IPS-15b (cell line): ENCODE data around the gene BPI.
"Not testable (repeated sequence)": the region's sequence is repeated elsewhere in the genome, so short reads cannot be mapped to it uniquely, and the experiment has no call there.

Experiments
- H3K27me3 ChIP-seq: one replicate; pipeline ENCODE4 v1.6.1; 2013; ENCODE audit warnings: low read length; ENCODE audit not compliant: control insufficient read depth, insufficient read depth
- H3K36me3 ChIP-seq: one replicate; pipeline ENCODE4 v1.6.1; 2013; ENCODE audit warnings: low read length; ENCODE audit not compliant: control insufficient read depth, insufficient read depth
- H3K4me1 ChIP-seq: one replicate; pipeline ENCODE4 v1.6.1; 2013; ENCODE audit warnings: mild to moderate bottlenecking, low read length; ENCODE audit not compliant: control insufficient read depth, insufficient read depth
- H3K4me3 ChIP-seq: one replicate; pipeline ENCODE4 v1.5.1; 2013; ENCODE audit warnings: low read depth, low read length
- H3K9ac ChIP-seq: one replicate; pipeline ENCODE4 v1.6.1; 2013; ENCODE audit warnings: low read depth, mild to moderate bottlenecking, low read length
- H3K9me3 ChIP-seq: one replicate; pipeline ENCODE4 v1.6.1; 2013; ENCODE audit warnings: mild to moderate bottlenecking, low read length; ENCODE audit not compliant: control insufficient read depth, insufficient read depth

Gene BPI

DNA sequence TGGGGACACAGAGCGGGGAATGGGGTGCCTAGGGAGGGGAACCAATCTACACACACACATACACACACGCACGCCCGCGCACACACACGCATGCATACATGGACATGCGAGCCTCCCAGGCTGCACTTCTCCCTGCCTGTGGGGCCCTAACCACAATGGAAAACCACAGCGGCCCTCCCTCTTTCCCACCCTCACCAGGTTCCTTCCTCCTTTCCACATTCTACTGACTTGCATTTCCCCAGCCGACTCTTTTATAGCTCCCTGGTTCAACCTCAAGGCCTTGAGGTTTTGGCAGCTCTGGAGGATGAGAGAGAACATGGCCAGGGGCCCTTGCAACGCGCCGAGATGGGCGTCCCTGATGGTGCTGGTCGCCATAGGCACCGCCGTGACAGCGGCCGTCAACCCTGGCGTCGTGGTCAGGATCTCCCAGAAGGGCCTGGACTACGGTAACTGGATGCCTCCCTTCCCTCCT lies at the start of gene BPI:
Gene BPI, plus strand, starts transcription at position 249 of the 472 bp plus-strand sequence. Its CDS starts 68 bp downstream, at position 317.
- H3K4me3 ChIP-seq = no peak within 1 kb of the TSS
- H3K27me3 ChIP-seq = no peaks in the 10 kb centered on the region
- no peaks in the 10 kb centered on the region for H3K36me3 ChIP-seq
- no peaks in the 10 kb centered on the region for H3K9me3 ChIP-seq
- no peak within 1 kb of the TSS for H3K9ac ChIP-seq
- peaks cover 4% of the 10 kb centered on the region for H3K4me1 ChIP-seq

DNA sequence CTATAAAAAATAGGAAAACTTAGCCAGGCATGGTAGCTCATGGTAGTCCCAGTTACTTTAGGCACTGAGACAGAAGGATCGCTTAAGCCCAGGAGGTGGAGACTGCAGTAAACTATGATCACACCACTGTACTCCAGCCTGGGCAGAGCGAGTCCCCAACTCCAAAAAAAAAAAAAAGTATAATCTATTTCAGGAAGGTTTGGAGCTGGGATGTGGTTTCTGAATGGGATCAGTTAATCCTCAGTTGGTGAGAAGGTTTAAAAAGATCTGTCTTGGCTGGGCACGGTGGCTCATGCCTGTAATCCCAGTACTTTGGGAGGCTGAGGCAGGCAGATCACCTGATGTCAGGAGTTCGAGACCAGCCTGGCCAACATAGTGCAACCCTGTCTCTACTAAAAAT lies 49.3 kb upstream of the BPI start:
- H3K36me3 ChIP-seq, H3K4me3 ChIP-seq, H3K9ac ChIP-seq: not testable (repeated sequence)

DNA sequence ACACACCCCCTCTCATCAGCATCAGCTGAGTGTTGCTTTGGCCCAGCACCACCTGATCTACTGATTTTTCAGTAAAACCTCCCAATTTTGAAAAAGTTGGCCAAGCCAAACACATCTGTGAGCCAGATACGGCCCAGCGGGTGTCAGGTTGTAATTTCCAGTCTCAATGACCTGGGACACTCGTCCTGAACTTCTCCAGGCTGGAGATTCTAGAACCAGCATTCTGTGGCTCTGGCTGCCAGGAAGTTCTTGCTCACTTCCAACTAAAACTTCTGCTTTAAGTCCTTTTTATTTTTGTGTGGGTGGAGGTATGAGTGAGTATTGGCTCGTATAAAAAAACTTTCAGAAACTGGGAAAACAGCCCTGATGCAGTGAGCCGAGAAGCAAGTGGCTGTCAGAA lies 48.6 kb upstream of the BPI start:
- Histone ChIP-seq H3K9ac (no peak overlapping the region), H3K27me3 (peaks cover 12% of the 10 kb centered on the region)

More for the DNA sequence above, 49.3 kb upstream of the BPI start:
- not testable (repeated sequence) for H3K9me3 ChIP-seq, H3K4me1 ChIP-seq, H3K27me3 ChIP-seq

DNA sequence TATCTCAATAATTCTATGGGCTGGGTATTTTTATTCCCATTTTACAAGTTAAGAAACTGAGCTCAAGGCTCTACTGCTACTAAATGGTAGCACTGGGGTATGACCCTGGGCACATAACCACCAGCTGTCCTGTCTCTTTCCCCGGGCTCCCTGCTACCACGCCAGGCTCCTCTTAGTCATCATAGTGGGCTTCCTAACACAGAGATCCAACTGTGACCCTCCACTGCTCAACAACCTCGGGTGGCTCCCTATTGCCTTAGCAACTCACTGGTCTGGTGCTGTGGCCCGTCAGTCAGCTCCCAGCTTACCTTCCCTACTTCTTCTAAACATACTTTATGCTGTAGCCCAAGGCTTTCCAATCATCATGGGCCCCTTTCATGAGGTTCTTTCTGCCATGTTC lies 47.9 kb upstream of the BPI start:
- no peaks in the 10 kb centered on the region for H3K9me3 ChIP-seq
- no peaks in the 10 kb centered on the region for H3K36me3 ChIP-seq
- no peak overlapping the region for H3K9ac ChIP-seq
- H3K4me1 ChIP-seq = peaks cover 7% of the 10 kb centered on the region
- peaks cover 14% of the 10 kb centered on the region for H3K27me3 ChIP-seq
- H3K4me3 ChIP-seq = no peak overlapping the region

More for the DNA sequence above, 48.6 kb upstream of the BPI start:
- H3K36me3 ChIP-seq = no peaks in the 10 kb centered on the region
- no peaks in the 10 kb centered on the region for H3K9me3 ChIP-seq
- H3K4me3 ChIP-seq = no peak overlapping the region
- H3K4me1 ChIP-seq = peaks cover 7% of the 10 kb centered on the region

DNA sequence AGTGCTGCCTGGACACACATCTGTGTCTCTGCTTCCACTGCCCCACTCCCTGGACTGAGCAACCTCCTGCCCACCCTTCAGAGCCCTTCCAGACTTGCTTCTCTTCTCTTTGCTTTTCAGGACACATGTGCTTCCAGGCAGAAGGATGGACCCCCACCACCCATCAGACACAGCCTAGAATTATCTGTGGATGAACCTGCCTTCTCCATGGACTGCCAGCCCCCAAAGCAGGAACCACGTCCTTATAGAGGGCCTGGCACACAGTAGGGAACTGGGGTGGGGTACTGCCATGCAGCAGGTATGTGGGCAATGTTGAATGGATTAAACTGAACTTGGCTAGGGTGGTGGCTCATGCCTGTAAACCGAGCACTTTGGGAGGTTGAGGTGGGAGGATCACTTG lies 47.0 kb upstream of the BPI start:
- Histone ChIP-seq H3K27me3 (peaks cover 17% of the 10 kb centered on the region), H3K36me3 (no peaks in the 10 kb centered on the region), H3K4me1 (peaks cover 7% of the 10 kb centered on the region), H3K9ac (no peak overlapping the region), H3K9me3 (no peaks in the 10 kb centered on the region), H3K4me3 (no peak overlapping the region)

DNA sequence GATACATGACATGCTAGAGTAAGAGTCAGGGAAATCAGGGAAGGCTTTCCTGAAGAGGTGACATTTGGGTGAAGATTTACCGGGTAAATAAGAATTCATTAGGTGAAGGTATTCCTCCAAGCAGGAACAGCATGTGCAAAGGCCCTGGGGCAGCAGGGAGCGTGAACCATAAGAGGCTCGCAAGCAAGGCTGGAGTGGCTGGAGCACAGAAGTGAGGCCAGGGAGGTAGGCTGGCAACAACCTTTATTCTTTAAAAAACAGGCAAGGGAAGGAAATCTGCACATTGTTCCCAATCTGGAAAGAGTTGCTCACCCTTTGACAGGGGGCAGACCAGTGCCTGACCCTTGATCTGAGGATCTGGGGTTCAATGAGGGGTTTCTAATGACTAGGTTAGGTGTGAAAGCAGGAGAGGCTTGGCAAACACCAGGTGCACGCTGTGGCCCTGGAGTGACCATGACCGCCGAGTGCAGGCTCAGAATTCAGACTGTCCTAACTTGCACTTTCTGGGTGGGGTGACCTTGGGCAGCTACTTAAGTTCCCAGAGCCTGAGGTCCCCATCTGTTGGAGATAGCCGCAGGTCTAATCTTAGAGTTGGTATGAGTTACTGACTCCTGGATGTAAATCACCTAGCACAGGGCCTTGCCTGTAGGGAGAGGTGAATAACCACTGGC lies 45.3 kb upstream of the BPI start:
- peaks cover 20% of the 10 kb centered on the region for H3K27me3 ChIP-seq
- H3K9ac ChIP-seq = no peak overlapping the region

DNA sequence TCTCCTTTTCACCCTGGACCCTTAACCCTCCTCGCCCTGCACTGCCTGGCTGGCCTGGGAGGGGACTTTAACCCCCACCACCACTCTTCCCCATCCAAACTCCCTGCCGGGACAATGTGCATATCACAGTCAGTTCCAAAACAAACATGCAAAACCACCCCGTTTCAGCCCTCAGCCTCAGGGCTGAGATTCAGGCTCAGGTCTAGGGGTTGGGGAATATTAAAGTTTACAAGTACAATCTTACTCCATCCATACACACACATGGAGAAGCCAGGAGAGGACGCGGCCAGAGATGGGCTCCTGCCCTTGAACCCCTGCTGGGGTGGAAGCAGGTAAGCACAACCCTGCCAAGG lies 44.0 kb upstream of the BPI start:
- peak overlapping the region; percentile 55 for H3K4me3 ChIP-seq

More for the DNA sequence above, 45.3 kb upstream of the BPI start:
- Histone ChIP-seq H3K4me1 (peaks cover 4% of the 10 kb centered on the region), H3K36me3 (no peaks in the 10 kb centered on the region), H3K4me3 (no peak overlapping the region), H3K9me3 (no peaks in the 10 kb centered on the region)

DNA sequence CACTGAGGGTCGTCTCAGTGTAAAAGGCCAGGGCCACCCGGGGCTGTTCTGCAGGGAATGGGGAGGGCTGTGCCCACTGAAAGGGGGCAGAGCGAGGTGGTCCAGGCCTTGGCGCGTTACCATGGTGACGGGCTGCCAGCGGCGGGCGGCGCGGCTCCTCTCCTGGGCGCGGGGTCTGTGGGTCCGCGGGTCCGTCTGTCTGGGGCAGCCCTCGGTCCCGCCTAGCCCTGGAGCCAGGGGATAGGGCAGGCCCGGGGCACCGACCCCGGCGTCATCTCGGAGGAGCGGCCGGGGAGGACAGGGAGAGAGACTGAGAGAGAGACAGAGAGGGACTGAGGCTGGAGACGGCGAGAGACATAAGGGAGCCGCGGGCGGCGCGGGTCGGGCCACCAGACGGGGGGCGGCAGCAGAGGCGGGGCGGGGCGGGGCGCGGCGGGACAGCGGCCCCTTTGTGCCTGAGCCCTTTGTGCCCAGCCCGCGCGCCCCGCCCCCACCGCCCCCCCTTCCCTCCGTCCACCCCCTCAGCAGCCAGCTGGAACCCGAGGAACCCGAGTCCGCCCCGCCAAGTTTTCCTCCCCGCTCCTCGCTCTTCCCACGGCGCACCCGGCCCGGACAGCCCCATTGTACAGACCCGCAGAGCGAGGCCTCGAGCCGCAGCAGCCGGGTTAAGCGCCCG lies 43.4 kb upstream of the BPI start, which contains the start of gene KIAA1755:
Gene KIAA1755, minus strand, starts transcription at position 358 of the 676 bp plus-strand sequence. Its CDS starts 235 bp downstream, at position 123.
- Histone ChIP-seq H3K27me3 (peaks cover 20% of the 10 kb centered on the region), H3K9me3 (no peaks in the 10 kb centered on the region), H3K4me3 (peak within 1 kb of the TSS; percentile 55), H3K36me3 (no peaks in the 10 kb centered on the region), H3K9ac (no peak within 1 kb of the TSS), H3K4me1 (peaks cover 4% of the 10 kb centered on the region)

More for the DNA sequence above, 44.0 kb upstream of the BPI start:
- no peaks in the 10 kb centered on the region for H3K9me3 ChIP-seq
- H3K27me3 ChIP-seq = peaks cover 20% of the 10 kb centered on the region
- H3K36me3 ChIP-seq = no peaks in the 10 kb centered on the region
- peaks cover 4% of the 10 kb centered on the region for H3K4me1 ChIP-seq
- no peak overlapping the region for H3K9ac ChIP-seq

DNA sequence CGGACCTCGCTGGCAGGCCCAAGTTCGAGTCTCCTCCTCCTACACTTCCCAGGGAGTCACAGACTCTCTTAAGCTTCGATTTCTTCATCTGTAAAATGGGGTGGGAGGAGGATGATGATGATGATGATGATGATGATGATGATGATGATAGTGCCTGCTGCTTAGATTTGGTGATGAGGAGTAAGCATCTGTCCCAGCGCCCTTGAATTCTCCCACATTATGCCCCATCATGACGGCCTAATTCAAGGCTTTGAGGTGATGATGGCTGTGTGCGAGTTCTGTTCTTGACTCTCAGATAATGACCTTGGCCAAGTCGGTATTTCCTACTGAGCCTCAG lies 42.9 kb upstream of the BPI start:
- Histone ChIP-seq H3K4me1 (peaks cover 4% of the 10 kb centered on the region), H3K9ac (no peak overlapping the region), H3K36me3 (no peaks in the 10 kb centered on the region), H3K27me3 (peaks cover 20% of the 10 kb centered on the region), H3K4me3 (peak overlapping the region; percentile 37), H3K9me3 (no peaks in the 10 kb centered on the region)

DNA sequence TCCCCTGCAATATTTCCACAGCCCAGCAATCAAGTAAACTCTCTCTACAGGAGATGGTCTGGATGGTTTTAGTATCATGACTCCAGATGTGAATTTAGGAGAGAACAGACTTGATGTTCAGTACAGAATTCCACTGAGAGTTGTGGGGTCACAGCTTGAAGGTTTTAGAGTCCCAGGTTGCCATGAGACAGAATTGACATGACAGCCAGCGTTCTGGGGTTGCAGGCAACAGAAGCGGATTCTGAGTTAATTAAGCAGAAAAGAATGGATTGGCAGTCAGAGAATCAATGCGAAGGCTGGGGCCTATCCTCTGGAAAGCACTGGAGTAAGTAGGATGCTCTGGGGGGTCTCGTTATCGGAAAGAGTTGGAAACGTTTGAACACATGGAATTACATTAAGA lies 41.0 kb upstream of the BPI start:
- H3K9me3 ChIP-seq = no peaks in the 10 kb centered on the region
- H3K9ac ChIP-seq = no peak overlapping the region
- no peak overlapping the region for H3K4me3 ChIP-seq
- H3K36me3 ChIP-seq = no peaks in the 10 kb centered on the region
- peaks cover 4% of the 10 kb centered on the region for H3K4me1 ChIP-seq
- peaks cover 20% of the 10 kb centered on the region for H3K27me3 ChIP-seq

DNA sequence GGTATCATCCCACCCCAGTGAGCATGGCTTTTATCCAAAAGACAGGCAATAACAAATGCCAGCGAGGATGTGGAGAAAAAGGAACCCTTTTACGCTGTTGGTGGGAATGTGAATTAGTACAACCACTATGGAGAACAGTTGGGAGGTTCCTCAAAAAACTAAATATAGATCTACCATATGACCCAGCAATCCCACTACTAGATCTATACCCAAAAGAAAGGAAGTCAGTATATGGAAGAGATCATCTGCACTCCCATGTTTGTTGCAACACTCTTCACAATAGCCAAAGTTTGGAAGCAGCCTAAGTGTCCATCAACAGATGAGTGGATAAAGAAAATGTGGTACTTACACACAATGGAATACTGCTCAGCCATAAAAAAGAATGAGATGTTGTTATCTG lies 37.5 kb upstream of the BPI start:
- Histone ChIP-seq H3K4me3 (no peak overlapping the region), H3K4me1 (no peaks in the 10 kb centered on the region)

DNA sequence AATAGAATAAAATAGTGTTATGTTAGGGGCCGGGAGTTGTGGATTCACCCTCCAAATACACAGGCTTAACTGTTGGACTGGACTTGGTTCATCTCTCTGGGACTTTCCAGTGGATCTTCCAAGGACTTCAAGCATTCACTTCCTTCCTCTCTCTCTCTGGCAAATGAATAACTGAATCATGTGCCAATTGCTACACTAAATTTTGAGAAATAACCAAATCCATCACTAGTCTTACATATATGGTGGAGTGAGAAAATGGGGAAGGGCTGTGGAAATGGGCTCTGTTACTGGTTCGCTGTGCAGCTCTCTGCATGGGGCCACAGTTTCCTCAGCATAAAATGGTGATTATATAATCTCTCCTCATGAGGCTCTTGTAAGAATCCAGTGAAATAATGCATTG lies 36.7 kb upstream of the BPI start:
- no peaks in the 10 kb centered on the region for H3K36me3 ChIP-seq

More for the DNA sequence above, 37.5 kb upstream of the BPI start:
- no peak overlapping the region for H3K9ac ChIP-seq
- H3K9me3 ChIP-seq = no peaks in the 10 kb centered on the region
- peaks cover 3% of the 10 kb centered on the region for H3K27me3 ChIP-seq
- H3K36me3 ChIP-seq = no peaks in the 10 kb centered on the region

More for the DNA sequence above, 36.7 kb upstream of the BPI start:
- no peaks in the 10 kb centered on the region for H3K4me1 ChIP-seq
- H3K9me3 ChIP-seq = no peaks in the 10 kb centered on the region
- H3K4me3 ChIP-seq = no peak overlapping the region
- peaks cover 3% of the 10 kb centered on the region for H3K27me3 ChIP-seq
- H3K9ac ChIP-seq = no peak overlapping the region
